ENCODE data around the gene GJA3. TPM values are rescaled to one million over a fixed set of nuclear protein-coding genes. Genes with fewer than 3 reads are reported as not detected.
"Not testable (repeated sequence)": the region's sequence is repeated elsewhere in the genome, so short reads cannot be mapped to it uniquely, and the experiment has no call there.

Gene GJA3
- total RNA-seq, 1 experiment from 2014 or later, result 3.9 TPM

- intact Hi-C loops (cut with micrococcal nuclease; ENCODE audit: unreplicated experiment), result no loop called here
- DNase-seq, result no peak
- H3K36me3 Mint-ChIP-seq (ENCODE audit: insufficient read depth, unreplicated experiment), result peaks cover 21% of the 10 kb centered on the region
- no TSS peak for BruUV-seq (replicated peaks)
- H3K27ac Mint-ChIP-seq (ENCODE audit: unreplicated experiment), result no peak overlapping the region
- CTCF ChIA-PET, result no interaction called here
- H3K9me3 Mint-ChIP-seq (ENCODE audit: low read depth, unreplicated experiment), result no peaks in the 10 kb centered on the region
- H3K4me1 Mint-ChIP-seq (ENCODE audit: low read depth, unreplicated experiment), result no peaks in the 10 kb centered on the region
- no peak overlapping the region for H3K4me3 Mint-ChIP-seq (ENCODE audit: low read depth, unreplicated experiment)
- no peak for TF ChIP-seq CTCF (IDR thresholded peaks at IDR 0.05; ENCODE audit: unreplicated experiment)
- H3K27me3 Mint-ChIP-seq (ENCODE audit: unreplicated experiment), result no peaks in the 10 kb centered on the region
Measured at GRCh38 chr13:20157151-20157796, 3.6 kb downstream of the GJA3 start.

- no peak for TF ChIP-seq CTCF (IDR thresholded peaks at IDR 0.05; ENCODE audit: unreplicated experiment)
- Mint-ChIP-seq H3K27me3 (ENCODE audit: unreplicated experiment) (no peaks in the 10 kb centered on the region), H3K36me3 (ENCODE audit: insufficient read depth, unreplicated experiment) (peaks cover 20% of the 10 kb centered on the region), H3K27ac (ENCODE audit: unreplicated experiment) (no peak overlapping the region), H3K9me3 (ENCODE audit: low read depth, unreplicated experiment) (no peaks in the 10 kb centered on the region), H3K4me1 (ENCODE audit: low read depth, unreplicated experiment) (no peaks in the 10 kb centered on the region), H3K4me3 (ENCODE audit: low read depth, unreplicated experiment) (no peak overlapping the region)
- no TSS peak for BruUV-seq (replicated peaks)
- intact Hi-C loops (cut with micrococcal nuclease; ENCODE audit: unreplicated experiment), result no loop called here
- no peak for DNase-seq
- CTCF ChIA-PET, result no interaction called here
Measured at GRCh38 chr13:20156702-20157101, 4.2 kb downstream of the GJA3 start.

- H3K4me3 Mint-ChIP-seq (ENCODE audit: low read depth, unreplicated experiment); intact Hi-C loops (cut with micrococcal nuclease; ENCODE audit: unreplicated experiment); DNase-seq; CTCF ChIA-PET; H3K27ac Mint-ChIP-seq (ENCODE audit: unreplicated experiment); H3K27me3 Mint-ChIP-seq (ENCODE audit: unreplicated experiment); BruUV-seq (replicated peaks); H3K9me3 Mint-ChIP-seq (ENCODE audit: low read depth, unreplicated experiment); H3K4me1 Mint-ChIP-seq (ENCODE audit: low read depth, unreplicated experiment); H3K36me3 Mint-ChIP-seq (ENCODE audit: insufficient read depth, unreplicated experiment): not testable (repeated sequence)
Measured at GRCh38 chr13:20153290-20153689, 7.6 kb downstream of the GJA3 start.

- no peak for DNase-seq
- Mint-ChIP-seq H3K4me3 (ENCODE audit: low read depth, unreplicated experiment) (no peak overlapping the region), H3K36me3 (ENCODE audit: insufficient read depth, unreplicated experiment) (no peaks in the 10 kb centered on the region), H3K4me1 (ENCODE audit: low read depth, unreplicated experiment) (no peaks in the 10 kb centered on the region), H3K27ac (ENCODE audit: unreplicated experiment) (no peak overlapping the region), H3K9me3 (ENCODE audit: low read depth, unreplicated experiment) (no peaks in the 10 kb centered on the region), H3K27me3 (ENCODE audit: unreplicated experiment) (peaks cover 8% of the 10 kb centered on the region)
- no TSS peak for BruUV-seq (replicated peaks)
- CTCF ChIA-PET, result no interaction called here
- no peak for TF ChIP-seq CTCF (IDR thresholded peaks at IDR 0.05; ENCODE audit: unreplicated experiment)
- intact Hi-C loops (cut with micrococcal nuclease; ENCODE audit: unreplicated experiment), result no loop called here
Measured at GRCh38 chr13:20151612-20152011, 9.2 kb downstream of the GJA3 start.

- Mint-ChIP-seq H3K9me3 (ENCODE audit: low read depth, unreplicated experiment) (no peaks in the 10 kb centered on the region), H3K27ac (ENCODE audit: unreplicated experiment) (no peak overlapping the region), H3K36me3 (ENCODE audit: insufficient read depth, unreplicated experiment) (no peaks in the 10 kb centered on the region), H3K4me1 (ENCODE audit: low read depth, unreplicated experiment) (no peaks in the 10 kb centered on the region), H3K4me3 (ENCODE audit: low read depth, unreplicated experiment) (no peak overlapping the region), H3K27me3 (ENCODE audit: unreplicated experiment) (peaks cover 8% of the 10 kb centered on the region)
- no TSS peak for BruUV-seq (replicated peaks)
- intact Hi-C loops (cut with micrococcal nuclease; ENCODE audit: unreplicated experiment), result no loop called here
- DNase-seq, result no peak
- CTCF ChIA-PET, result no interaction called here
- no peak for TF ChIP-seq CTCF (IDR thresholded peaks at IDR 0.05; ENCODE audit: unreplicated experiment)
Measured at GRCh38 chr13:20151016-20151415, 9.8 kb downstream of the GJA3 start.

All from Calu3 (cell line).